HCT116 (cell line): ENCODE results near the gene KCNN3. TPM values are rescaled to one million over a fixed set of nuclear protein-coding genes. Genes with fewer than 3 reads are reported as not detected.

Experiments
- ATAC-seq: fragments of 200-7000 bp; cut with Tn5 transposase; 2 replicates; pipeline ENCODE4 v1.9.1; 2020; ENCODE audit warnings: mild to moderate bottlenecking, moderate library complexity
- BruUV-seq: library from RNA; stranded (reverse); fragments of 400-500 nt; replicated peaks from 2 replicates; lab custom pipeline; 2021; lab: Mats Ljungman, UMichigan
- CTCF ChIA-PET: fragments of 300-600 bp; sonication (Branson Sonifier 250); formaldehyde crosslinking; loops from one replicate; lab custom pipeline; 2021; ENCODE audit warnings: antibody characterized with exemption; lab: Charles Lee
- POLR2A ChIA-PET: fragments of 300-600, 350-600 bp; sonication (Branson Sonifier 250); formaldehyde crosslinking; loops from one replicate; lab custom pipeline; 2021; ENCODE audit warnings: antibody characterized with exemption; lab: Charles Lee
- RAD21 ChIA-PET, 2 experiments: fragments of 300-600 bp; sonication (Branson Sonifier 250); formaldehyde crosslinking; loops; one replicate each; lab custom pipeline; 2023; ENCODE audit warnings: low total read pairs in 2 of 2; ENCODE audit not compliant: uncharacterized antibody in 2 of 2, unreplicated experiment in 2 of 2, low non-redundant PET in 1 of 2; lab: Charles Lee
- DNase-seq: peaks from one replicate; pipeline ENCODE4 v3.0.0-alpha.2; 2010; ENCODE audit warnings: low read depth, low spot score
- H2AFZ ChIP-seq: fragments of 200-600 bp; shearing (Covaris generic), sonication (generic); 2 replicates; pipeline ENCODE4 v1.6.1; 2017; ENCODE audit warnings: low read depth, mixed run types, mixed read lengths, antibody characterized with exemption, low read length; ENCODE audit not compliant: poor library complexity, severe bottlenecking
- H3K27ac ChIP-seq: 2 replicates; pipeline ENCODE4 v1.5.1; 2012; ENCODE audit warnings: low read depth, low read length
- H3K27me3 ChIP-seq: fragments of 200-600 bp; sonication (generic); 2 replicates; pipeline ENCODE4 v1.6.1; 2016; ENCODE audit warnings: mixed run types, low read length, mixed read lengths; ENCODE audit not compliant: insufficient read depth
- H3K36me3 ChIP-seq, 2 experiments: fragments of 200-500 bp in 1 of 2; fragments of 200-600 bp in 1 of 2; sonication (Bioruptor generic) in 1 of 2; sonication (generic) in 1 of 2; 2 replicates each; pipeline versions ENCODE4 v1.5.1 to v1.6.1; 2014 to 2016; ENCODE audit warnings: low read length in 2 of 2, inconsistent platforms in 1 of 2, mixed read lengths in 1 of 2, mixed run types in 1 of 2; ENCODE audit not compliant: insufficient read depth in 2 of 2, control insufficient read depth in 1 of 2
- H3K4me1 ChIP-seq, 2 experiments: fragments of 200-600 bp in 1 of 2; sonication (generic) in 1 of 2; 2 replicates each; pipeline versions ENCODE4 v1.5.1 to v1.6.1; 2012 to 2017; ENCODE audit warnings: low read length in 2 of 2, inconsistent platforms in 1 of 2, mild to moderate bottlenecking in 1 of 2, mixed read lengths in 1 of 2, mixed run types in 1 of 2, moderate library complexity in 1 of 2; ENCODE audit not compliant: insufficient read depth in 2 of 2, control insufficient read depth in 1 of 2
- H3K4me2 ChIP-seq: fragments of 200-600 bp; sonication (generic); 2 replicates; pipeline ENCODE4 v1.6.1; 2017; ENCODE audit warnings: mixed run types, low read length, mixed read lengths
- H3K4me3 ChIP-seq, 2 experiments: fragments of 200-600 bp in 1 of 2; sonication (generic) in 1 of 2; replicated peaks in 1 of 2; 2 replicates each; pipeline ENCODE4 v1.5.1; 2011 to 2016; ENCODE audit warnings: low read length in 2 of 2, control low read depth in 1 of 2, low read depth in 1 of 2, mild to moderate bottlenecking in 1 of 2, mixed read lengths in 1 of 2, mixed run types in 1 of 2
- H3K79me2 ChIP-seq: fragments of 200-600 bp; sonication (generic); 2 replicates; pipeline ENCODE4 v1.6.1; 2017; ENCODE audit warnings: mild to moderate bottlenecking, mixed run types, low read length, moderate library complexity, mixed read lengths; ENCODE audit not compliant: insufficient read depth
- H3K9ac ChIP-seq: fragments of 200-600 bp; sonication (generic); 2 replicates; pipeline ENCODE4 v1.6.1; 2016; ENCODE audit warnings: low read length, mixed read lengths
- H3K9me2 ChIP-seq: fragments of 200-600 bp; sonication (generic), shearing (Covaris generic); 2 replicates; pipeline ENCODE4 v1.6.1; 2017; ENCODE audit warnings: mixed run types, mild to moderate bottlenecking, moderate library complexity; ENCODE audit not compliant: insufficient read depth
- H3K9me3 ChIP-seq, 2 experiments: fragments of 200-500 bp in 1 of 2; fragments of 200-600 bp in 1 of 2; sonication (Bioruptor generic) in 1 of 2; sonication (generic) in 1 of 2; 2 replicates each; pipeline ENCODE4 v1.6.1; 2014 to 2017; ENCODE audit warnings: low read length in 2 of 2, mixed read lengths in 2 of 2, inconsistent platforms in 1 of 2, low read depth in 1 of 2, mild to moderate bottlenecking in 1 of 2, mixed run types in 1 of 2, moderate library complexity in 1 of 2; ENCODE audit not compliant: control insufficient read depth in 1 of 2, insufficient read depth in 1 of 2
- H4K20me1 ChIP-seq: fragments of 200-600 bp; sonication (generic), shearing (Covaris generic); 2 replicates; pipeline ENCODE4 v1.6.1; 2017; ENCODE audit warnings: mixed run types, mild to moderate bottlenecking, moderate library complexity; ENCODE audit not compliant: insufficient read depth
- ATF3 ChIP-seq: IDR thresholded peaks from 2 replicates; pipeline ENCODE4 v1.6.1; 2012
- CBX3 ChIP-seq: IDR thresholded peaks from 2 replicates; pipeline ENCODE4 v1.6.1; 2012; ENCODE audit warnings: low read depth
- CTCF ChIP-seq, 3 experiments: fragments of 200-600 bp in 1 of 3; sonication (generic) in 1 of 3; IDR thresholded peaks in 2 of 3; conservative IDR thresholded peaks in 1 of 3; 2 replicates each; pipeline ENCODE4 v1.5.1; 2012 to 2017; ENCODE audit warnings: low read depth in 2 of 3, low read length in 2 of 3, antibody characterized with exemption in 1 of 3, borderline replicate concordance in 1 of 3, control low read depth in 1 of 3, mild to moderate bottlenecking in 1 of 3, mixed read lengths in 1 of 3, mixed run types in 1 of 3, moderate library complexity in 1 of 3; ENCODE audit not compliant: insufficient read depth in 1 of 3
- EGR1 ChIP-seq: IDR thresholded peaks from 2 replicates; pipeline ENCODE4 v1.6.1; 2012; ENCODE audit warnings: low read depth
- ELF1 ChIP-seq: IDR thresholded peaks from 2 replicates; pipeline ENCODE4 v1.6.1; 2012; ENCODE audit warnings: low read depth, borderline replicate concordance
- EZH2 ChIP-seq: fragments of 200-600 bp; sonication (generic); IDR thresholded peaks from 2 replicates; pipeline ENCODE4 v1.6.1; 2017; ENCODE audit warnings: antibody characterized with exemption, mixed run types
- EZH2phosphoT487 ChIP-seq: fragments of 200-600 bp; IDR thresholded peaks from 2 replicates; pipeline ENCODE4 v1.6.1; 2018; ENCODE audit warnings: antibody characterized with exemption, borderline replicate concordance
- FOSL1 ChIP-seq: IDR thresholded peaks from 2 replicates; pipeline ENCODE4 v1.6.1; 2012; ENCODE audit warnings: low read depth
- MAX ChIP-seq: IDR thresholded peaks from 2 replicates; pipeline ENCODE4 v1.6.1; 2012
- RAD21 ChIP-seq: IDR thresholded peaks from 2 replicates; pipeline ENCODE4 v1.6.1; 2012; ENCODE audit warnings: low read depth, mild to moderate bottlenecking
- REST ChIP-seq: IDR thresholded peaks from 2 replicates; pipeline ENCODE4 v1.6.1; 2012; ENCODE audit warnings: low read depth
- SIN3A ChIP-seq: IDR thresholded peaks from 2 replicates; pipeline ENCODE4 v1.6.1; 2012; ENCODE audit warnings: low read depth
- SP1 ChIP-seq: IDR thresholded peaks from 2 replicates; pipeline ENCODE4 v1.6.1; 2012; ENCODE audit warnings: low read depth
- SRF ChIP-seq: IDR thresholded peaks from 2 replicates; pipeline ENCODE4 v1.6.1; 2012; ENCODE audit warnings: low read depth
- ZBTB33 ChIP-seq: IDR thresholded peaks from 2 replicates; pipeline ENCODE4 v1.6.1; 2011; ENCODE audit warnings: mild to moderate bottlenecking, low read length, moderate library complexity; ENCODE audit not compliant: insufficient replicate concordance; ENCODE audit errors: extremely low read depth
- ZNF274 ChIP-seq: fragments of 200-500 bp; sonication (Bioruptor generic); IDR thresholded peaks from 2 replicates; pipeline ENCODE4 v1.6.1; 2014; ENCODE audit warnings: mild to moderate bottlenecking, low read depth, low read length, inconsistent platforms
- intact Hi-C: fragments of 100-400 bp; cut with micrococcal nuclease; formaldehyde crosslinking; loops from 2 replicates; pipeline ENCODE4 v1.10.0; 2022
- total RNA-seq: library from RNA; stranded (reverse); gene quantifications from one replicate; pipeline ENCODE4 v1.2.1, GENCODE V29; 2021; ENCODE audit not compliant: unreplicated experiment

KCNN3 gene
- total RNA-seq, 1 experiment from 2014 or later, result 1.1 TPM

- H3K4me3 ChIP-seq, result no peak overlapping the region
- TF ChIP-seq EGR1 (no peak), ATF3 (no peak), MAX (no peak), ZNF274 (no peak), CTCF (IDR thresholded peaks at IDR 0.05 in 2 of 3, conservative IDR thresholded peaks at IDR 0.05 in 1 of 3; ENCODE audit: borderline replicate concordance in 1 of 3, insufficient read depth in 1 of 3, low read depth in 2 of 3, low read length in 2 of 3) (no peak), CBX3 (no peak), RAD21 (no peak), EZH2phosphoT487 (no peak), EZH2 (no peak), FOSL1 (no peak), ZBTB33 (no peak), SIN3A (no peak), SP1 (no peak), SRF (no peak), ELF1 (no peak), REST (no peak)
- no peaks in the 10 kb centered on the region for H3K9me2 ChIP-seq
- DNase-seq (no peak), ATAC-seq (no peak)
- H3K79me2 ChIP-seq, result no peaks in the 10 kb centered on the region
- H3K4me1 ChIP-seq, result no peaks in the 10 kb centered on the region
- H3K36me3 ChIP-seq, result no peaks in the 10 kb centered on the region
- no peaks in the 10 kb centered on the region for H4K20me1 ChIP-seq
- H3K27me3 ChIP-seq, result no peaks in the 10 kb centered on the region
- H3K4me2 ChIP-seq, result no peak overlapping the region
- ChIA-PET RAD21 (no interaction called here), POLR2A (no interaction called here), CTCF (no interaction called here)
- BruUV-seq, result no TSS peak
- H2AFZ ChIP-seq, result no peak overlapping the region
- H3K9me3 ChIP-seq, result no peaks in the 10 kb centered on the region
- H3K27ac ChIP-seq, result no peak overlapping the region
- H3K9ac ChIP-seq, result no peak overlapping the region
- intact Hi-C loops, result no loop called here
Measured at GRCh38 chr1:154784924-154785531, 85.1 kb downstream of the KCNN3 start.
